H9 (cell line): Measurements from ENCODE around the gene MUC5B. TPM values are rescaled to one million over a fixed set of nuclear protein-coding genes. Genes with fewer than 3 reads are reported as not detected.
"Not testable (repeated sequence)": the region's sequence is repeated elsewhere in the genome, so short reads cannot be mapped to it uniquely, and the experiment has no call there.

Experiments used
- DNase-seq: peaks from one replicate; pipeline ENCODE4 v3.0.0-alpha.2; 2017
- H2AFZ ChIP-seq: one replicate; pipeline ENCODE4 v1.6.1; 2013; ENCODE audit warnings: mild to moderate bottlenecking, low read length, control low read depth, moderate library complexity
- H2AK5ac ChIP-seq: 2 replicates; pipeline ENCODE4 v1.6.1; 2013; ENCODE audit warnings: low read length, control low read depth, mixed read lengths; ENCODE audit not compliant: insufficient read length
- H2BK120ac ChIP-seq: one replicate; pipeline ENCODE4 v1.6.1; 2013; ENCODE audit warnings: low read depth, mild to moderate bottlenecking, low read length, control low read depth, inconsistent platforms; ENCODE audit not compliant: poor library complexity, severe bottlenecking
- H2BK12ac ChIP-seq: 2 replicates; pipeline ENCODE4 v1.6.1; 2013; ENCODE audit warnings: low read length, control low read depth, mixed read lengths, low read depth; ENCODE audit not compliant: insufficient read length
- H2BK15ac ChIP-seq: 2 replicates; pipeline ENCODE4 v1.6.1; 2013; ENCODE audit warnings: low read depth, low read length, control low read depth
- H2BK20ac ChIP-seq: one replicate; pipeline ENCODE4 v1.6.1; 2013; ENCODE audit warnings: low read depth, mild to moderate bottlenecking, low read length, control low read depth, inconsistent platforms; ENCODE audit not compliant: poor library complexity, severe bottlenecking
- H2BK5ac ChIP-seq: 2 replicates; pipeline ENCODE4 v1.6.1; 2013; ENCODE audit warnings: low read length, control low read depth, mixed read lengths; ENCODE audit not compliant: insufficient read length
- H3K14ac ChIP-seq: 2 replicates; pipeline ENCODE4 v1.6.1; 2013; ENCODE audit warnings: low read length, control low read depth; ENCODE audit not compliant: insufficient read depth
- H3K18ac ChIP-seq: 2 replicates; pipeline ENCODE4 v1.6.1; 2013; ENCODE audit warnings: low read depth, mild to moderate bottlenecking, mixed read lengths, low read length, control low read depth; ENCODE audit not compliant: insufficient read length
- H3K23ac ChIP-seq: 2 replicates; pipeline ENCODE4 v1.6.1; 2013; ENCODE audit warnings: low read length, control low read depth, mixed read lengths, low read depth; ENCODE audit not compliant: insufficient read length
- H3K23me2 ChIP-seq: 2 replicates; pipeline ENCODE4 v1.6.1; 2013; ENCODE audit warnings: low read depth, mild to moderate bottlenecking, mixed read lengths, low read length, control low read depth; ENCODE audit not compliant: insufficient read length, poor library complexity, severe bottlenecking
- H3K27ac ChIP-seq: 2 replicates; pipeline ENCODE4 v1.5.1; 2013; ENCODE audit warnings: low read length, control low read depth, mixed read lengths, low read depth; ENCODE audit not compliant: insufficient read length
- H3K27me3 ChIP-seq: 2 replicates; pipeline ENCODE4 v1.6.1; 2013; ENCODE audit warnings: low read length, control low read depth, inconsistent platforms; ENCODE audit not compliant: insufficient read depth
- H3K4ac ChIP-seq: 2 replicates; pipeline ENCODE4 v1.6.1; 2013; ENCODE audit warnings: low read depth, mild to moderate bottlenecking, control low read depth, inconsistent platforms, low read length, moderate library complexity
- H3K4me1 ChIP-seq: 2 replicates; pipeline ENCODE4 v1.6.1; 2013; ENCODE audit warnings: low read length, control low read depth, inconsistent platforms; ENCODE audit not compliant: insufficient read depth
- H3K4me2 ChIP-seq: 2 replicates; pipeline ENCODE4 v1.6.1; 2013; ENCODE audit warnings: low read length, control low read depth, mixed read lengths; ENCODE audit not compliant: insufficient read length, insufficient read depth
- H3K56ac ChIP-seq: 2 replicates; pipeline ENCODE4 v1.6.1; 2013; ENCODE audit warnings: low read depth, mild to moderate bottlenecking, mixed read lengths, low read length, control low read depth; ENCODE audit not compliant: insufficient read length
- H3K79me1 ChIP-seq: 2 replicates; pipeline ENCODE4 v1.6.1; 2013; ENCODE audit warnings: low read depth, mild to moderate bottlenecking, moderate library complexity, low read length, control low read depth, inconsistent platforms; ENCODE audit not compliant: insufficient read depth, poor library complexity, severe bottlenecking
- H3K79me2 ChIP-seq: 2 replicates; pipeline ENCODE4 v1.6.1; 2013; ENCODE audit warnings: low read length, control low read depth, inconsistent platforms; ENCODE audit not compliant: insufficient read depth
- H3K9ac ChIP-seq: 2 replicates; pipeline ENCODE4 v1.6.1; 2013; ENCODE audit warnings: low read length, control low read depth, mixed read lengths; ENCODE audit not compliant: insufficient read length; ENCODE audit errors: extremely low read depth
- H3K9me3 ChIP-seq: one replicate; pipeline ENCODE4 v1.6.1; 2013; ENCODE audit warnings: low read depth, low read length, inconsistent platforms; ENCODE audit not compliant: control insufficient read depth
- H3T11ph ChIP-seq: one replicate; pipeline ENCODE4 v1.6.1; 2013; ENCODE audit warnings: mild to moderate bottlenecking, low read length, control low read depth, inconsistent platforms
- H4K20me1 ChIP-seq: one replicate; pipeline ENCODE4 v1.6.1; 2013; ENCODE audit not compliant: control insufficient read depth, insufficient read length, insufficient read depth
- H4K5ac ChIP-seq: 2 replicates; pipeline ENCODE4 v1.6.1; 2013; ENCODE audit warnings: low read depth, mild to moderate bottlenecking, mixed read lengths, low read length, control low read depth; ENCODE audit not compliant: insufficient read length
- H4K8ac ChIP-seq: replicated peaks from 2 replicates; pipeline ENCODE4 v1.6.1; 2013; ENCODE audit warnings: low read length, control low read depth, mixed read lengths, low read depth; ENCODE audit not compliant: insufficient read length
- H4K91ac ChIP-seq: 2 replicates; pipeline ENCODE4 v1.6.1; 2013; ENCODE audit warnings: low read depth, mild to moderate bottlenecking, moderate library complexity, mixed read lengths, low read length, control low read depth; ENCODE audit not compliant: insufficient read length
- H3K27ac Mint-ChIP-seq, 3 experiments: 2 replicates in 2 of 3; 3 replicates in 1 of 3; pipeline ENCODE4 v1.8.0; 2020 to 2021; ENCODE audit warnings: mixed read lengths in 3 of 3, mild to moderate bottlenecking in 1 of 3, moderate library complexity in 1 of 3
- H3K27me3 Mint-ChIP-seq: 2 replicates; pipeline ENCODE4 v1.8.0; 2021; ENCODE audit warnings: low read depth, mild to moderate bottlenecking, moderate library complexity, mixed read lengths
- H3K36me3 Mint-ChIP-seq, 3 experiments: 2 replicates in 2 of 3; 3 replicates in 1 of 3; pipeline ENCODE4 v1.8.0; 2020 to 2021; ENCODE audit warnings: low read depth in 3 of 3, mixed read lengths in 3 of 3; ENCODE audit not compliant: insufficient read depth in 1 of 3
- H3K4me1 Mint-ChIP-seq, 2 experiments: 2 replicates each; pipeline ENCODE4 v1.8.0; 2020; ENCODE audit warnings: mixed read lengths in 2 of 2
- H3K4me3 Mint-ChIP-seq, 2 experiments: 2 replicates in 1 of 2; 3 replicates in 1 of 2; pipeline ENCODE4 v1.8.0; 2020 to 2021; ENCODE audit warnings: mild to moderate bottlenecking in 2 of 2, mixed read lengths in 2 of 2, moderate library complexity in 1 of 2
- H3K9me3 Mint-ChIP-seq, 2 experiments: 2 replicates in 1 of 2; 3 replicates in 1 of 2; pipeline ENCODE4 v1.8.0; 2020; ENCODE audit warnings: mild to moderate bottlenecking in 2 of 2, mixed read lengths in 2 of 2, moderate library complexity in 1 of 2
- whole genome bisulfite sequencing: extraction: QIAGEN DNeasy Blood & Tissue Kit; methylation state at CpG from one replicate; pipeline ENCODE4 v1.1.7; 2013; ENCODE audit warnings: missing lambda C conversion rate, low lambda C conversion rate, mixed read lengths; ENCODE audit not compliant: insufficient read length; ENCODE audit errors: extremely low coverage; 5-methylcytosine and 5-hydroxymethylcytosine counted together
- total RNA-seq: library from RNA; stranded (reverse); gene quantifications from 2 replicates; pipeline ENCODE4 v1.2.1, GENCODE V29; 2021

Gene MUC5B
- total RNA-seq, 1 experiment from 2014 or later: not detected

GRCh38 chr11:1173396-1173795 lies 49.5 kb upstream of the MUC5B start:
- H3T11ph ChIP-seq, DNase-seq, H4K91ac ChIP-seq, H4K5ac ChIP-seq, H3K27ac ChIP-seq, H3K9ac ChIP-seq, H2BK5ac ChIP-seq, H3K4me1 Mint-ChIP-seq, H2AFZ ChIP-seq, H3K18ac ChIP-seq, H3K4me2 ChIP-seq, H3K4ac ChIP-seq, H2AK5ac ChIP-seq, H3K23ac ChIP-seq, H3K27me3 Mint-ChIP-seq, H3K36me3 Mint-ChIP-seq, H3K9me3 ChIP-seq, H2BK120ac ChIP-seq, H4K8ac ChIP-seq, H3K79me1 ChIP-seq, H2BK15ac ChIP-seq, H3K79me2 ChIP-seq, H4K20me1 ChIP-seq, H3K4me3 Mint-ChIP-seq, H2BK20ac ChIP-seq, H3K23me2 ChIP-seq, H3K27ac Mint-ChIP-seq, H3K4me1 ChIP-seq, H3K27me3 ChIP-seq, H3K14ac ChIP-seq, H3K56ac ChIP-seq, H2BK12ac ChIP-seq: not testable (repeated sequence)
- H3K9me3 Mint-ChIP-seq: peaks cover 34 to 47% of the 10 kb centered on the region in 2 experiments
- WGBS: 100% methylated on average over 1 of the region's 3 CpGs
